GM12864 (cell line): ENCODE measurements around the gene CHRDL2.

Source experiments
- DNase-seq: peaks from one replicate; pipeline ENCODE4 v3.0.0-alpha.2; 2011; ENCODE audit warnings: low read depth
- H3K4me3 ChIP-seq: 2 replicates; pipeline ENCODE4 v1.5.1; 2011; ENCODE audit warnings: mild to moderate bottlenecking, low read depth, low read length, control low read depth
- CTCF ChIP-seq: IDR thresholded peaks from 2 replicates; pipeline ENCODE4 v1.5.1; 2011; ENCODE audit warnings: low read depth, mild to moderate bottlenecking, moderate library complexity, low read length, control low read depth, inconsistent platforms; ENCODE audit errors: missing control alignments

The CHRDL2 gene

GRCh38 chr11:74725701-74726100 lies 5.5 kb downstream of the CHRDL2 start:
- no peak for DNase-seq
- H3K4me3 ChIP-seq: no peak overlapping the region
- TF ChIP-seq CTCF: no peak

DNA sequence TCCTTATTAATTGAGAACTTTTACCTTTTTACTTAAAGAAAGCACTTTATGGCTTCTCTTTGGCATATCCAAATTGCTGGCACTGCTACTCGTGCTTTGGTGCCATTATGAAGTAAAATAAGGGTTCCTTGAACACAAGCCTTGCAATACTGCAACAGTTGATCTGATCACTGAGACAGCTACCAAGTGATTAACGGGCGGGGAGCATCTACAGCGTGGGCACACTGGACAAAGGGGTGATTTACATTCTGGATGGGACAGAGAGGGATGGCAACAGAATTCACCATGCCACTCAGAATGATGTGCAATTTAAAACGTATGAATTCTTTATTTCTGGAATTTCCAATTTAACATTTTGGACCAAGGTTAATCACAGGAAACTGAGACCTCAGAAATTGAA lies 7.7 kb downstream of the CHRDL2 start:
- no peak for TF ChIP-seq CTCF
- no peak overlapping the region for H3K4me3 ChIP-seq
- DNase-seq: no peak

- no peak for TF ChIP-seq CTCF
- H3K4me3 ChIP-seq: no peak overlapping the region
- DNase-seq: no peak
These were observed 9.8 kb downstream of the CHRDL2 start for GRCh38 chr11:74721479-74721835.

DNA sequence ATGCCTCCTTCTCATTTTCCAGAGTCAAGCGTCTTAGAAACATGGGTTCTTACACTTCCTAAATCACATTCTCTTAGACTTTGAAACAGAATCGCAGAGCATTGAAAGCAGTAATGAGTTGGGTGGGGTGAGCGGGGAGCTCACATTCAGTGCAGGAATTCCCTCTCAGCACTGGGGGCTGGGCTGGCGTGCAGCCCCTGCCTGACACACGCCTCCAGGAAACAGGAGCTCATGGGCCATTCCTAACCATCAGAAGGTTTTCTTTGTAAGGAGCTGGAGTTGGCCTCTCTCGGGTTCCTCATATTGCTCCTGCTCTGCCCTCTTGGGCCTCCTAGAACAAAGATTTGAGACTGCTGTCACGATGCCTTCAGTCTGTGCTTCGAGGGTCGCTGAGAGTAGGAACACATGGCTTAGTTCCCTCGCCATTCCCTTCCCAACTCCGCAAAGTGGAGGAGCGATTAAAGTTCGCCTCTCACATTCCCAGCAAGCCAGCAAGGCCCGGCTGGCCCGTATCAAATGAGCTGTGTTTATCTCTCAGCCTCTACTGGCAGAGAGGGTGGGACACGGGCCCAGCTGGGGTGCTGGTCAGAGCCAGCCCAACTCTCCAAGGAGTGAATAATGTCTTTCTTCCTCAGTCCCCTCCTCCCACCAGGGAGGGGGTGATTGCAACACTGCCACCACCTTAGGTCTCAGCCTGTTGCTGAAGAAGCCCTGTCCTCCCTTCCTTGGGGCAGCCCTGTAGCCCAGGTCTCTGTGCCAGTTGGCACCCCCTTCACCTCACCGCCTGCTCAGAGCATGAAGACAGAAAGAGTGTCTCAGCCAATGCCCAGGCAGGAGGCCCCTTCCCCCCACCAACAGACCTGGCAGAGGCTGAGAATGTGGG lies 10.4 kb downstream of the CHRDL2 start:
- no peak overlapping the region for H3K4me3 ChIP-seq
- no peak for DNase-seq
- no peak for TF ChIP-seq CTCF

DNA sequence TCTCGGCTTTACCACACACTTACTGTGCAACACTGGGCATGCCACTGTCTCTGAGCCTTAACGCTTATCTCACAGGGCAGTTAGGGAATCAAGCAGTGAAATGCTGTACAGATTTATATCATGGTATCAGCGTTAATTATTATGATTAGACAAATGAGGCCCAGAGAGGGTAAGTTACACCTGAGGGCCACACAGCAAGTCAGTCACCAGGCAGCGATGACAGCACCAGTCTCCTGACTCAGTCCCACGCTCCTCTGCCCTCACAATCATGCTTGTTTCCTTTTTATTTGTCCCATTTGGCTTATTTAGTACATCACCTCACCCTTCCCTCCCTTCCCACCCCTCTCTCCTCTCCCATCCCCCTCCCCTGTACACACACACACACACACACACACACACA lies 12.2 kb downstream of the CHRDL2 start:
- TF ChIP-seq CTCF: no peak
- H3K4me3 ChIP-seq: no peak overlapping the region
- no peak for DNase-seq

GRCh38 chr11:74717221-74717969 lies 13.8 kb downstream of the CHRDL2 start:
- DNase-seq: no peak
- no peak overlapping the region for H3K4me3 ChIP-seq
- no peak for TF ChIP-seq CTCF
